GM18526 (cell line): ENCODE data around the gene CIZ1.

Experiments
- POLR2A ChIP-seq: IDR thresholded peaks from 3 replicates; pipeline ENCODE4 v1.6.1; 2011; ENCODE audit not compliant: insufficient read length; ENCODE audit errors: extremely low read depth

Gene CIZ1

DNA sequence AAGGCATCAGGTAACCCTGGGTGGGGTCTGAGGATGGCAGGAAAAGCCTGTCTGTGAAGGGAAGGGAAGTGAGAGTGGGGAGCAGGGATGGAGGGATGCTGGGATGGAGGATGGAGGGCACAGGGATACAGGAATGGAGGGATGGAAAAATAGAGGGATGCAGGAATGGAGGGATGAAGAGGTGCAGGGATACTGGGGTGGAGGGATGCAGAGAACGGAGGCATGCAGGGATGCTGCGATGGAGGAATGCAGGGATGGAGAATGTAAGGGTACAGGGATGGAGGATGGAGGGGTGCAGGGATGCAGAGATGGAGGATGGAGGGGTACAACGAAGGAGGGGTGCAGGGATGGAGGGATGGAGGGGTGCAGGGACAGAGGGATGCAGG lies 72.9 kb downstream of the CIZ1 start:
- TF ChIP-seq POLR2A: no peak

DNA sequence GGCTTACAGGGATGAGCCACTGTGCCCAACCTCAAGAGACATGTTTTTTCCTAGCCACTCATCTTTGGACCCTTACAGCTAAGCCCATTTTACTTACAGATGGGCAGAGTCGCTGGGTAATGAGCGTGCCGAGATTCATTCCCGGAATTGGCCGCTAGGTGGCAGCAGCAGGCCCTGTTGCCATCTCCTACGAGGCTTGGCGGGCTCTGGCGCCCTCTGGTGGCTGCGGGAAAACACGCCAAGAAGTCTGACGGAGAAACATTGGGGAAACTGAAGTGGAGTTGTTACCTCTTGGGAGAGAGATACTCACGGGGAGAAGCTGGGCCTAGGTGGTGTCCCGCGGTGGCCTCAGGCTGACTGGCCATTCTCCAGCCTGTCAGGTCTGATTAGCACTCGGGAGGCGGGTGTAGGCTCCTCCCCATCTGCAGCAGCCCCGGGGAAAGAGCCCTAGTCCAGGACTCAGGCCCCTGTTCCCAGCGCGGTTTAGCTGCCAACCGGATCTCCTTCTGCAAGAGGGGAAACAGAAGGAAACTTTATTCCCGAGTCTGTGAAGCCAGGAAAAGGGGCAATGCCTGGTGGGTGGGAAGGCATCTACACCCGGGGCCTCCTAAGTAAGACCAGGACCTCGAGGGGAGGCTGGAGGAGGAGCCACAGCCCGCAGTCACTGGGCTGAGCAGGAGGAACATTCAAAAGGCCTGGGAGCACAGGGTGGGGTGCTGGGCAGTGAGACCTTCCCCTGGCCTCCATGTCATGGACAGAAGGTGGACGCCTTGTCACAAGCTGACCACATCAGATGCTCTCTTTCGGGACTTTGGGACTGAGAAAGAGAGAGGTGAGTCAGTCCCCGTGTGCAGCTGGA lies 73.5 kb downstream of the CIZ1 start:
- no peak for TF ChIP-seq POLR2A

- TF ChIP-seq POLR2A: no peak
Measured at GRCh38 chr9:128116104-128117083, 75.0 kb downstream of the CIZ1 start.
